Cardiac septum (tissue), 1 donor: ENCODE measurements around the gene SNX8. TPM values are rescaled to one million over a fixed set of nuclear protein-coding genes. Genes with fewer than 3 reads are reported as not detected.

Experiments used
- DNase-seq: peaks from one replicate; pipeline ENCODE4 v3.0.0-alpha.2; 2020; ENCODE audit warnings: low spot score
- intact Hi-C: fragments of 100-400 bp; cut with DNase I; formaldehyde crosslinking; loops from one replicate; pipeline ENCODE4 v1.14.0; 2022
- total RNA-seq: library from RNA; stranded (reverse); fragmentation: NEBNext Ultra II Directional; extraction: Animal tissue kit (Norgen Biotek cat#: 25700); gene quantifications from one replicate; pipeline ENCODE4 v1.2.1, GENCODE V29; 2021
- donor health status: DM: no; HTN: no; CAD: no.

The SNX8 gene
- total RNA-seq, 1 donor from 2014 or later, result 18.9 TPM

DNA sequence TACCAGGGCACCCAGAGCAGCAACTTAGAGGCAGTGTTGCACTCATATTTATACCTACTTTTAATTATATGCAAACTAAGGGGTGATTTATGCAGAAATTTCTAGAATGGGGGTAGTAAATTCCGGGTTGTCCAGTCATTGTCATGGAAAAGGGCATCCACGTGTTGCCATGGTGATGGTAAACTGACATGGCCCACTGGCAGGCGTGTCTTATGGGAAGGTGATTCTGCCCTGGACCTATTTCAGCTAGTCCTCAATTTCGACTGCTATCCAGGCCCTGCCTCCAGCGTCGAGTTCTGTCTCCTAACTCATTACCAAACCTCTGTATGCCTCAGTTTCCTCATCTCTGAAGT lies 12.8 kb downstream of the SNX8 start:
- no peak for DNase-seq
- intact Hi-C loops, result no loop called here

DNA sequence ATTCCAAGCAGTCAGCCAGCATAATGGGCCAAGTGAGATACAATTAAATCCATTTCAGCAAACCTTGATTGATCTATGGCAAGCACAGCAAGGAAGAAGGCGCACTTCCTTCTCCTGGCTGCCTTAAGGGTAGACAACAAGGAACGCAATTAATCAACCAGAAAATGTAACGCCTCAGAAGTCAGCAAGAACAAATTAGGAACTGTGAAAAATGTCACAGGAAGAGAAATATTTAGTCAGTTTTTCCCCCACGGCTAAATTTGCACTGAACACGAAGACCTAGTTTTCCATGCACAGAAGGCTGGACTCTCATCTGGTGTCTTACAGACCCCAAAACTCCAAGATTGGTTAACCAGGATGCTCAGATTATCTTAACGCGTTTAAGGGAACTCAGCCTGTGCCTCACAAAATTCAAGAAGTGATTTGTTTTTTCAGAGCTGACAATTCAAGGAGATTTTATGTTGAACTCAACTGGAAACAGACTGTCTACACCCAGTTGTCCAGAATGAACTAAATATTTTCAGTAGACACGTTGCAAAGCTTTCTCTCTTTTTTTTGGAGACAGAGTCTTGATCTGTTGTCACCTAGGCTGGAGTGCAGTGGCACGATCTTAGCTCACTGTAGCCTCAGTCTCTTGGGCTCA lies 14.2 kb downstream of the SNX8 start:
- DNase-seq, result no peak
- intact Hi-C loops, result no loop called here

DNA sequence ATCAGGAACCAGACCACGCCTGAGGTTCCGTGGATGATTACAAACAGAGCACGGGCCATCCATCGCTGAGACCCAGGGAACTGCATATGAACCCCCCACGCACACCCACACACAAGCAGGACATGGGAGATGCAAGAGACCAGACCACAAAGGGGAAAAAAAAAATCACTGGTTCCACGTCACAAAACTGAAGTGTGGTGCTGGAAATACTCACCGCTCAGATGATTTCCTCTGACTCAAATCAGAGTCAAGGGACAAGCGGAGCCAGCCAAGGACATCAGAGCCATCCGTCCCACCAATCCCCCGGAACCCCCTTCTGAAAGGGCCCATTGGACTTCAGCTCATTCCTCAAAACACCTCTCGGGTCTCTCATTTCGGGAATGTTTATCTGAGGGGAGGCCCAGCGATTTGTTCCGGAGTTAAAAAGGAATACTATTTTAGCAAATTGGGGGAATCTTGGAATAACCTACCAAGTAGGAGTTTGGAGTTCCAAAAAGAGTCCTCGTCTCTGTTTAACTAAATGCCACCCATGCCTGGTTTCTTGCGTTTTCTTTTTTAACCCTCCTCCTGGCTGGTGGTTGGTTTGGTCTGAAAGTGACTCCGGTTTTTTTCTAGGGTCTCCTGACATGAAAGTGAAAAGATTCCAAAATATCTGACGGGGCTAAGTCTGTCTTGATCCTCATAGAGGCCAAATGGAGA lies 15.0 kb downstream of the SNX8 start:
- DNase-seq, result no peak
- intact Hi-C loops, result no loop called here

DNA sequence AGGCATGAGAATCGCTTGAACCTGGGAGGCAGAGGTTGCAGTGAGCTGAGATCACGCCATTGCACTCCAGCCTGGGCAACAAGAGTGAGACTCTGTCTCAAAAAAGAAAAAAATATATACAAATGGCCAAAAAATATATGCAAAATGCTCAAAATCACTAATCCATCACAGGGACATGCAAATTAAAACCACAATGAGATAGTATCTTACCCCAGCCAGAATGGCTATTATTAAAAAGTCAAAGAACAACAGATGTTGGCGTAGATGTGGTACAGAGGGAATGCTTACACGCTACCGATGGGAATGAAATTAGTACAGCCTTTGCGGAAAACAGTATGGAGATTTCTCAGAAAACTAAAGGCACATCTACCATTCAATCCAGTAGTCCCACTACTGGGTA lies 17.4 kb downstream of the SNX8 start:
- no peak for DNase-seq
- intact Hi-C loops, result no loop called here

DNA sequence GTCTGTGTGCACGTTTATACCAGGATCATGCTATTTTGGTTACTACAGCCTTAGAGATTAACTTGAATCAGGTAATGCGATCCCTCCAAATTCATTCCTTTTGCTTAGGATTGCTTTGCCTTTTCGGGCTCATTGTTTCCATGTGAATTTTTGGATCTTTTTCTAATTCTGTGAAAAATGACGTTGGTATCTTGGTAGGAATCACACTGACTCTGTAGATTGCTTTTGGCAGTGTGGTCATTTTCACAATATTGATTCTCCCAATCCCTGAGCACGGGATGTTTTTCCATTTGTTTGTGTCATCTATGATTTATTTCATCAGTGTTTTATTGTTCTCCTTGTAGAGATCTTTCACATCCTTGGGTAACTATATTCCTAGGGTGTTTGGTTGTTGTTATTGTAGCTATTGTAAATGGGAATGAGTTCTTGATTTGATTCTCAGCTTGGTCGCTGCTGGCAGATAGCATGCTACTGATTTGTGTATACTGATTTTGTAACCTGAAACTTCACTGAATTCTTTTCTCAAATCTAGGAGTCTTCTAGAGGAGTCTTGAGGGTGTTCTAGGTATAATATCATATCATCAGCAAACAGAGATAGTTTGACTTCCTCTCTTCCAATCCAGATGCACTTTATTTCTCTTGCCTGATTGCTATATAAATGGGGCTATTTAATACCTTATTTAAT lies 18.2 kb downstream of the SNX8 start:
- no peak for DNase-seq
- intact Hi-C loops, result no loop called here

DNA sequence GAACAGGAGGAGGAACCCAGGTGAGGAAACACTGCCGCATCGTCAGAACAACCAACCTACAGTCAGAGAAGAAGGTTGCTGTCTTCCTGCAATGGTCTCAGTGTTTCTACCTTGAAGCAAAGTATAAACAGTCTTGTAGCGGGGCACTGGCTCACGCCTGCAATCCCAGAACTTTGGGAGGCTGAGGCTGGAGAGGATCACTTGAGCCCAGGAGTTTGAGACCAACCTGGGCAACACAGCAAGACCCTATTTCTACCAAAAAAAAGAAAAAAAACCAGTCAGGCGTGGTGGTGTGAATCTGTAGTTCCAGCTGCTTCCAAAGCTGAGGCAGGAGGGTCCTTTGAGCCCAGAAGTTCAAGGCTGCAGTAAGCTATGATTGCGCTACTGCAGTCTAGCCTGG lies 23.4 kb downstream of the SNX8 start:
- intact Hi-C loops, result no loop called here
- DNase-seq, result no peak

DNA sequence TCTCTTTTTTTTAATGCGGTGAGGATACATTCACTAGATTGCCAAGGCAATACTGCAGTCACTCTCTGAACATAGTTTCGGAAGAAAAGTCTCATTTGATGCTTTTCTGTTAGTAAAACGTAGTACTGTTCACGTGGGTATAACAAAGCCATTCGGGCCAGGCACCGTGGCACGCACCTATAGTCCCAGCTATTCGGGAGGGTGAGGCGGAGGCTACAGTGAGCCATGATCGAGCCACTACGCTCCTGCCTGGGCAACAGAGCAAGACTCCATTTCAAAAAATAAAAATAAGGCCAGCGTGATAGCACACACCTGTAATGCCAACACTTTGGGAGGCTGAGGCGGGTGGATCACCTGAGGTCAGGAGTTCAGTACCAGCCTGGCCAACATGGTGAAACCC lies 24.6 kb downstream of the SNX8 start:
- intact Hi-C loops, result no loop called here
- DNase-seq, result no peak

DNA sequence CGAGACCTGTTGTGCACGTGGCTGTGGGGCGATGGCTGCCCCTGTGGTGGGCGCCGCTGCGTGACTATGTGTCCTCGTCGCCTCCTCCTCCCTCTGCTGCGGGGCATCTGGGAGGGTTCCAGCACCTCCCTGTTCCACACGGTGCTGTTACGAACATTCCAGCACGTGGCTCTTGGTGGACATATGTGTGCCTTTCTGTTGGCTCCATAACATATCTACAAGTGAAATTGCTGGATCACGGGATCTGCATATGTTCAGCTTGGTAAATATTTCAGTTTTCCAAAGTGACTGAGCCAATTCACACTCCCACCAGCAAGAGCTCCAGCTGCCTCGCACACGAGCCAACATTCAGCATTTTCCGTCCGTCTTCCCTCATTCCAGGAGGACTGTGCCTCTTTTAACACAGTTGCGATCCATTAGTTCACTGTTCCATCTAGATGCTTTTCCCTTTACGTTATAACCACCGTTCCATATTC lies 25.1 kb downstream of the SNX8 start:
- intact Hi-C loops, result no loop called here
- no peak for DNase-seq

DNA sequence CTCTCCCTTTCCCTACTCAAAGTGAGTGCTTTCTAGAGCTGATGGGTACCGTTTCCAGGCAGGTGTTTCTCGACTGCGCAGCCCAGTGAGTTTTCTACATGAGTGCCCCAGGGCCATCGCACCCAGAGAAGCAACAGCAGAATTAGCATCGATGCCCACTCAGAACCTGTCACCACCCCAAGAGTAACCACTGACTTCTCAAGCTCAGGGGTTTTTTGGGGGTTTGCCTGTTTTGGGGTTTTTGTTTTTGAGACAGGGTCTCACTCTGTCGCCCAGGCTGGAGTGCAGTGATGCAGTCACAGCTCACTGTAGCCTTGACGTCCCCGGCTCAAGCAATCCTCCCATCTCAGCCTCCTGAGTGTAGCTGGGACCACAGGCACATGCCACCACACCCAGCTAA lies 25.7 kb downstream of the SNX8 start:
- intact Hi-C loops, result no loop called here
- DNase-seq, result no peak

DNA sequence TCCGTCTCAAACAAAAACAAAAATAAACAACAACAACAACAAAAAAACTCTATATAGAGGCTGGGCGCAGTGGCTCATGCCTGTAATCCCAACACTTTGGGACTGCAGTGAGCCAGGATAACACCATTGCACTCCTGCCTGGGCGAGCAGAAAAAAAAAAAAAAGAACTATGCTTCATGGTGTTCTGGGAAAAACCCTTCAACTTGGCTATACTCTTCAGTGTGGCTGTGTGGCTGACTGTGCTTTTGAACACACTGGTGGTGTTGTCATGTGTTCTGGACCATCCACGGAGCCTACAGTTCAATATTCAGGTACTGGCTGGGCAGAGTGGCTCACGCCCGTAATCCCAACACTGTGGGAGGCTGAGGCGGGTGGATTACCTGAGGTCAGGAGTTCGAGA lies 26.5 kb downstream of the SNX8 start:
- DNase-seq, result no peak
- intact Hi-C loops, result no loop called here

DNA sequence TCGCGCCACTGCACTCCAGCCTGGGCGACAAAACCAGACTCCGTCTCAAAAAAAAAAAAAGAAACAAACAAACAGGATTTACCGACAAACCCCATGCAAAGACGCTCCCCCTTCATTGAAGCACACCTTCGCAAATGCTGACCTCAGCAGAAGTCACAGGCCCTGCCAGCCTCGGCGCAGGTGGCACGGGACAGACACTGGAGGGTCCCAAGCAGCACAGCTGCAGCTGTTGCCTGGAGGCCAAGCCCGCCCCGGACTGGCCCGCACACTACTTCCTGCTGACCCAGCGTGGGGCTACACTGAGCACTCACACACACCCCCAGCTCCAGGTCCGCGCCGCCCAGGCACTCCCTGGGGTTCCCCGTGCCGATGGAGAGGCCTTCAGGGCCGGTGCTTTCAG lies 31.2 kb downstream of the SNX8 start:
- no peak for DNase-seq
- intact Hi-C loops, result no loop called here

DNA sequence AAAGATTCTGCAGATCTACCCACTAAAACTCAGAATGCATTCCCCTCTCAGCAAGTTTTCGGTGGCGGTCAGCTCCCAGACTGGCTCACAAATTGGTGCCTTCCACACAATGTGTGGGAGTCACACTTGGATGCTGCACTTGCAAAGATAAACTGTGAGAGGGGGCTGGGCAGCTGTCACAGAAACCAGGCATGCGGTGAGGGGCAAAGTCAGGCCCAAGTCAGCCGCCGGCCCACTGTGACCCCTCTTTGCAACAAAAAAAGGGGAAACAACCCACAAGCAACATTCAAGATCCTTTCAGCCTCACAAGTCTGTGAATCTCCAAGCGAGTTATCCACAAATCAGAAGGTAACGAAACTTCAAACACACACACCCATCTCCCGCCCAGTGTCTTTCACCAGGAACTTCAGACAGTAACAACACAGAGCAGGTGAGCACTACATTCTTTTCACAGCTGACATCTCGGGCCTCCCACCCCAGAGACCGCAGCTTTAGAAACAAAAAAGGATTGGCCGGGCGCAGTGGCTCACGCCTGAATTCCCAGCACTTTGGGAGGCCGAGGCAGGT lies 32.0 kb downstream of the SNX8 start:
- no peak for DNase-seq
- intact Hi-C loops, result no loop called here

DNA sequence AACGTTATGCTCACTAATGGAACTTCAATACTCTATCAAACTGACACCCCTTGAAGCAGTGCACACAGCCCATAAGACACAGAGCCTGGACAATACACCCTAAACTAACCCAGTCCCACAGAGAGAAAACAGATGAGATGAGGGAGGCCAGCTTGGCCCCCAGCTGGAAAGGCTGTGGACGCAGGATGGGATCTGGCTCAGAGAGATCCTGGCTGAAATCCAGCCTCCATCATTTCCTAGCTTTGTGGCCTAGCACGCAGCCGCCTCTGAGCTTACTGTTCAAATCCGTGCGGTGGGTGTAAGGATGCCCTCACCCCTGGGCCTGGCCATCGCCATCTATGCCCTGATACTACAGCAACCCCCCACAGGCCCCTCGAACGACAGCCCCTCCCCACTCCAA lies 32.7 kb downstream of the SNX8 start:
- intact Hi-C loops, result no loop called here
- no peak for DNase-seq

DNA sequence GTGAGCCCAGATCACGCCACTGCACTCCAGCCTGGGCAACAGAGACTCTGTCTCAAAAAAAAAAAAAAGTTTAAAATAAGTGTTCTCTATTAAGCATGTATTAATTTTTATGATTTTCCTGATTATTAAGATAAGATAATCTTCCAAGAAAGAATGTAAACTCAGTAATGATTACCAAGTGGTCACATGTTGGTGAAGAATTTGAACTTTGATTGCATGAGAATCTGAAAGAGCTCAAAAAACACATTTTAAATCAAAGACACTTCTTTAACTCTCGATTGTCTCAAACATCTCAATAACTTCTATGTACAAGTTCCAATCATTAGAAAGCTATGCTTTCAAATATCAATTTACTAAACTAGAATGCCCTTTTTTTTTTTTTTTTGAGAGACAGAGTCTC lies 33.8 kb downstream of the SNX8 start:
- intact Hi-C loops, result no loop called here
- DNase-seq, result no peak

DNA sequence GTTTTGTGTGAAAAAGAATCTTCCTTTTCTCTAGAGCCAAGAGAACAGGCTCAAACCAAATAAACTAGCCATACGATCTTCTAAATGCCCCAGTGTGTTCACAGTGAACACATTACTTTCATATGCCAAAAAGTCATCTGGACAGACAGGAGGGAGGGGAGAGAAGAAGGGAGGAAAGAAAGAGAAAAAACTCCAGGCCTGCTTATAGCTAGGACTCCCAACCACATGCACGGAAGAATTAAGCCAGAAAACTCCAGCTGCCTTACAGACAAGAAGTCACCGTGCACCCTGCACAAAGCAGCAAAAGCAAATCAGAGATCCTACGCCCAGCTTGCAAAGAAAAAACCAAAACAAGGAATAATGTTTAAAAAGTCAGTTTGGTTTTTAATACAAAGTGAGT lies 34.3 kb downstream of the SNX8 start:
- intact Hi-C loops, result no loop called here
- DNase-seq, result no peak

DNA sequence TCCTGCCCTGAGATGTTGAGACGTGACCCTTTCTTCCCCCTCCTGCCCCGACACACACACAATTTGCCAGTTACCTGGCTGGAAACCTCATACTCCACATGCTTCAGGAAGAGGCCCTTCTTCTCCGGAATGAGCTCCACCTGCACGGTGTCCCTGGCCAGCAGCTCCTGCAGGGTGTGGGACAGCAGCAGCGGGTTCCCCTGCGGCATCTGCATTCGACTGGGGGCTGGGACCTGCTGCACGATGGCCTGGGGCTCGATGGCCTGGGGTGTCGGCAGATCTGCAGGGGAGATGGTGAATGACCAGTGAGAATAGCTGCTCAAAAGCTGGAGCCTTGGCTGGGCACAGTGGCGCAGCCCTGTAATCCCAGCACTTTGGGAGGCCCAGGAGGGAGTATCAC lies 36.2 kb downstream of the SNX8 start:
- no peak for DNase-seq
- intact Hi-C loops, result no loop called here

DNA sequence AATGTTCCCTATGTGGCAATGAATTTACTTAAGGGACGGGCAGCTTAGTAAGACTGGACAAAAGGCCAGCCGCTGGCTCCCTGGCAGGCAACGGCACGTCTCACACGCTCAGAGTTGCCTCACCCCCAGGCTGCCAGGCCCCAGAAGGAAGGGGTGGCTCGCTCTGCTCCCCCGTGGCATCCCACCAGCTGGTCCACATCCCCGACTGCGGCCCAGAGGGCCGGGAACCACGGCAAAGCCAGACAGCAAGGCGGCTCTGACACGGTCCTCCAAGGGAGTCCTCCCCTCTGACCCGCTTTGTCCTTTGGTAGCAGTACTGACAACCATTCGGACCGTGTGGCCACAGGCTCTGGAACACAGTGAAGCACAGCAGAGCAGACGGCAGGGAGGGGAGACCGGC lies 38.1 kb downstream of the SNX8 start:
- intact Hi-C loops, result no loop called here
- no peak for DNase-seq

DNA sequence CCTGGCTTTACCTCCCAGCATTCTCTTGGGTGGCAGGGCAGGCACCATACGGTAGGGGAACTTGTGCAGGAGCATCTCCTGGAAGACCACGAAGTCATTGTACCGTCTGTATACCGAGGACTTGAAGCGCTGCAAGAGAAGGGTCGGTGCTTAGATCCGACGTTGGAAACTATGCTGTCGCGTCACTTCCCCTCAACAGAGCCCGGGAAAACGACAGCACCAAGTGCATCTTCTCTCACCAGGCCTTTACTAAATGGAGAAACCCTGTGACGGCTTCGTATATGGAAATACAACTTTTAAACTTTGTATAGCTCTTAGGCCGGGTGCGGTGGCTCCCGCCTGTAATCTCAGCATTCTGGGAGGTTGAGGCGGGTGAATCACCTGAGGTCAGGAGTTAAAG lies 39.1 kb downstream of the SNX8 start:
- no peak for DNase-seq
- intact Hi-C loops, result no loop called here

DNA sequence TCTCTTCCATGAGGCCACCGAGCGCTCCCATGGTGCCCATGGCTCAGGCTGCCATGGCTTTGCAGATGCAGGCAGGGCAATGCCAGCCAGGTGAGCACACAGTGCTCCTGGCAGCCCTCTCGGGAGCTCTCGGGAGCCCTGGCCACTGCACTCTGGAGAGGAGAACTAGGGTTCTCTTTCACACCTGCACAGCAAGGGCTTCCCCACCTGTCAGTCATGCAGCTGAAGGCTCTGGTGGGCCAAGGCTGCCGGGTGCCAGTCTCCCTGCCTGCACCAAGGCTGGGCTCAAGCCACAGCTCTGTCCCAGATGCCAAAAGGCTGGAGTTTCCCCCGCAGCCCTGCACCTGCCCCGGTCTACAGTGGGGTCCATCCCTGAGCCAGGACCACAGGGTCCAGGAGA lies 39.6 kb downstream of the SNX8 start:
- intact Hi-C loops, result no loop called here
- DNase-seq, result no peak

DNA sequence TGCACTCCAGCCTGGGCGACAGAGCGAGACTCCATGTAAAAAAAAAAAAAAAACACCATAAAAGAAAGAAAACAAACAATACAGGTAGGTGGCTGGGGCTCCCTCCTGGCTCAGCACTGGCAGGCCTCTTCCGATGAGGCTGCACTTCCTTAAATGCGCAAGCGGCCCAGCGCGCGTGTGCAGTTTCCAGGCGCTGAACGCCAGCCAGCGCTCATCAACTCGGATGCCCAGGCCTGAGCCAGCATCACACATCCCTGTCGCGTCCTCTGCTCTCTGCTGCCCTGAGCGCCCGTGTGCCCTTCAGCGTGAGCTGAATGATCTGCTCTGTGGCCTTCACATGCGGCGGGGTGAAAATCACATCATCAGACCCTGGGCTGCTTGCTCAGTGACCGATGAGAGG lies 40.4 kb downstream of the SNX8 start:
- intact Hi-C loops, result no loop called here
- no peak for DNase-seq

DNA sequence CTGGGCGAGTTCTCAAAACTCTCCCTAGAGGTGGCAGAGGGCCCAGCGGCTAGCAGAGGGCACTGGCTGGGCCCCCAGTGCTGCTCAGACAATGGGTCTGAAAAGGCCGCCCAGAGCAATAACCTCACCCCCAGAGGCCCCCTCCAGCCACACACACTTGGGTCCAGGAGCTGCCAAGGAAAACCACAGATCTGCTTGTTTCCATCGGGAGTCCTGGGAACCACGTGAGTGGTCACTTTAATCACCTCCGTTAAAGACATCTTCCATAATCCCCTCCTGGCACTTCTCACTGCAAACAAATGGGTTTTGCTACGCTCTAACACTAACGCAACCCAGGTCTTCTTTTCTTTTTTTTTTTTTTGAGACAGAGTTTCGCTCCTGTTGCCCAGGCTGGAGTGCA lies 42.2 kb downstream of the SNX8 start:
- no peak for DNase-seq
- intact Hi-C loops, result no loop called here
